T-helper 1 cell (primary cell): ENCODE results near the gene SLCO4A1.

Experiments used
- DNase-seq, 5 donors: peaks; one replicate each; pipeline ENCODE4 v3.0.0-alpha.2; 2012 to 2020

The SLCO4A1 gene

DNA sequence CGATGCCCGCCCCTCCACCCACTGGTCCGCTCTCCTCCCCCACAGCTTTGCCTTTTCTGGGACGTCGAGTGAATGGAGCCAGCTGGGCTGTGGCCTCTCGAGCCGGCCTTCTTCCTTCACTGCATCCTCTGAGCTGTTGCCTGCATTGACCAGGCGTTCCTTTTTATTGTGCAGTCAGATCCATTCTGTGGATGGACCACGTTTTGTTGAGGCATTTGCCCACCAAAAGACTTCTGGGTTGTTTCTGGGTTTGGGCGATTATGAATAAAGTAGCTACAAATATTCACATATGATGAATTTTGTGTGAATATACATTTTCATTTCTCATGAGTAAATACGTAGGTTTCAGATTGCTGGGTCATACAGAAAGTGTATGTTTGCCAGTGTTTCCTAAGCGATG, 76.2 kb downstream of the SLCO4A1 start:
- no peak for DNase-seq

DNA sequence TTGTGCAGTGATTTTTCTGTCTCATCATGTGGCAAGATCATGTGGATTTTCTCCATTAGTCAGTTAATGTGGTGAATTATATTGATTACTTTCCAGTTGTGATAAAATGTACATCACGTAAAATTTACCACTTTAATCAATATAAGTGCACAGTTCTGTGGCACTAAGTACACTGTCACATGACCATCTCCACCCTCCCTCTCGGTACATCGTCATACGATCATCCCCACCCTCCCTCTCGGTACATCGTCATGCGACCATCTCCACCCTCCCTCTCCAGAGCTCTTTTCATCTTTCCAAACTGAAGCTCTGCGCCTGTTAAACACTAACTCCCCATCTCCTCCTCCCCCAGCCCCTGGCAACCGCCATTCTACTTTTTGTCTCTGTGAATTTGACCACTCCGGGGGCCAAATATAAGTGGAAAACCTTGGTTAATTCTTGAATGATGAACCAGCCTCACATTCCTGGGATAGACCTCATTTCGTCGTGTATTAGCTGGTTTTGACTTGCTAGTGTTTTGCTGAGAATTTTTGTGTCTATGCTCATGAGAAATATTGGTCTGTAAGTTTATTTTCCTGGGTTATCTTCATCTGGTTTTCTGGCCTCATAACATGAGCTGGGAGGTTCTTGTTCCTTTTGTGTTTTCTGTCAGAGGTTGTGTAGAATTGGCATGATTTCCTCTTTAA, 77.1 kb downstream of the SLCO4A1 start:
- DNase-seq, result no peak
